ENCODE results near the gene IL1RAP.

IL1RAP gene

DNA sequence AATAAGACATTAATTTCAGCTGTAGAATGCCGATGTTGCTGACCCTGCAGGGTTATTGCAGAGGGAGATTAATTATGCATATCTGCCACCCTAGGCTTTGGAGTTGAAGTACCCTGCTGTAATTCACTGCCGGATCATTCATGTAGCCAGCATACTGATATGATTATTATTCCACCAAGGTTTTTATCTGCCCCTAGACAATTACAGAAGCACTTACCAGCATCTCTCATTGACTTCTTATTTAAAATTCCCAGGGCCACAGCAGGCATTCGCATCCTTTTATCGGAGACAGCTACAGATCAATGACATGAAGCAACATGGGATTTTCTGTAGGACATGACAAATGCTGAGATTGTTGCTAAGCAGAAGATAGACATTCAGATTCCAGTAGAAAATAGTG lies 31.3 kb downstream of the IL1RAP start:
- DNase-seq = no peak

GRCh38 chr3:190546881-190547510 lies 33.1 kb downstream of the IL1RAP start:
- no peak for DNase-seq

- no peak for DNase-seq
These were observed 34.3 kb downstream of the IL1RAP start for GRCh38 chr3:190548031-190548656.

GRCh38 chr3:190552021-190552420 lies 38.1 kb downstream of the IL1RAP start:
- DNase-seq = no peak

DNA sequence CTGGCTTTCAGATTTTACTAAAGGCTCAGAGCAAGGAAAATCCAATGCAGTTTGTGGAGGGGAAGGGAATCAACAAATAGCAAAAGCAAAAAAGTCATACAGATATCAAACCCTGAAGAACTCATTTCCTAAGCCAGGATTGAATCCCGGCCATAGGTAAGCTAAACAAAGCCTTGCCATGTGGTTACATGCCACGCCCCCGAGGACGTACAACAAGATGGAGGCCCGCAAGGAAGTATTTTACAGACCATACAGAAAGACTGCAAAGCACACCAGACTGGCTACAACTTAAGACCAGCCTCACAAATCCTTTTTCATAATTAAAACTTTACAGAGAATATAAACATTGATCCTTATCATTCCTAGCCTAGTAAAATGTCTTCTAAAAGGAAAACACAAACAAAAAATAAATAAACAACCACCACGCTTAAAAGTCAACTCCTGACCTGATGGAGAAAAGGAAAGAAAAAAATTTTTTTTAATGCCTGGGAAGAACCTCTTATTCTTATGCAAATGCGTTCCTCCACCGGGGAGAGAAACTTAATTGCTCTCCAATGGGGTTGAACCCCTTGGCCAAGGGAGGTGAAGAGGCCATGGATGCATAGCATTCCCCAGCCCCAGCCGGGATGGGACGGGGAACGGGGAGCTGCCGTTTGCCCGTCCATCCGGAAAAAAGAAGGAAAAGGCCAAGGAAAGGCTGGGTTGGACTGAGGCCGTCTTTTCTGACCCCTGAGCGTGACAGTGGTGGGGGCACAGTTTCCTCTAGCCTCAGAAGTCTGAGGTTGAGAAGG lies 39.3 kb downstream of the IL1RAP start:
- no peak for DNase-seq

DNA sequence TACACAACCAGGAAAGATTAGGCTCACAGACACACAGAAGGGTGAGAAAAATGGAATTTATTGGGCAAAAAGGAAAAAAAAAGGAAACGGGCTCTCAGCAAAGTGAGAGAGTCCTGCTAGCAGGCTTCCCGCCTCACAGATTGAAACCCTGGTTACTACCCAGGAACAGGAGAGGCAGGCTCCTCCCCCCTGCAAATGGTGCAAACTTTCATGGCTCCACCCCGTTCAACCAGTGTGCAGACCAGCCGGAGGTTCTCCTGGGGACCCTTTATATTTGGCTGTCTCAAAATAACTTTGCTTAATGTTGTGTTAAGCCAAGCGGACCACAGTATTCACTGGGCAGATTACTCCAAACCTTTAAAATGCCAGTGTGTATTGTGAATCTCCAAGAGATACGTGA lies 40.3 kb downstream of the IL1RAP start:
- DNase-seq = no peak

DNA sequence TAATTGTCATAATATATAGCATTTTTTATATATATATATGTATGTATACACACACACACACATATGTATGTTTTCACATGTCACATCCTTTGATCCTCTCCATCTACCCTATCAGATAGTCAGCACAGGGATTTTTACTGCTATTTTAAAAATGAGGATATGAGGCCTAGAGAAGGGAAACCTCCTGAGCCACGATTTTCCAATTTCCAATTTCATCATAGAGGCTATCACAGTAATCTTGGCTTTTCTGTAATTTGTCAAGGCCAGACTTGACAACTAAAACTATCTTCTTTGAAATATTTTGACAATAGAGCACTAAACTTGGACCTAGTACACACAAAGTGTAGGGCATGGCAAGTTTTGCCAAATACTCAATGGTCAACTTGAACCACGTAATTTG lies 42.5 kb downstream of the IL1RAP start:
- DNase-seq = no peak

DNA sequence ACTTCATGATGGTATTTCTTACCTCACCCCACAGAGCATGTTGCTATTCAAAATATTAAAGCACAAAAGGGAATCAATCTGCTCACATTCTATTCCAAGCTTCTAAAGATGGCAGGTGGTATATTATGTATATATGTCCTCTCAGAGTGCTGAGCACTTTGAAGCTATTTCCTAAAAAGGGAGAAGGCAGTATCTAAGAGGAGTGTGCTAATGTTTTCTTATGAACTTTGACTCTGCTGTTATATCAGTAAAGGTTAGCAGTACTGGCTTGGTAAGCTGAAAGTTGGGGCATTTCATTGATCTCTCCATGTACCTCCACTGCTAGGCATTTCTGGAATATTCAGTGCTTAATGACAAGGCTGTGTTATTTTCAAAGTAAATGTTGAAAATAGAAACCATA lies 43.4 kb downstream of the IL1RAP start:
- DNase-seq = no peak

GRCh38 chr3:190558316-190558715 lies 44.4 kb downstream of the IL1RAP start:
- DNase-seq = no peak

- no peak for DNase-seq
These were observed 44.9 kb downstream of the IL1RAP start for GRCh38 chr3:190558796-190559195.

DNA sequence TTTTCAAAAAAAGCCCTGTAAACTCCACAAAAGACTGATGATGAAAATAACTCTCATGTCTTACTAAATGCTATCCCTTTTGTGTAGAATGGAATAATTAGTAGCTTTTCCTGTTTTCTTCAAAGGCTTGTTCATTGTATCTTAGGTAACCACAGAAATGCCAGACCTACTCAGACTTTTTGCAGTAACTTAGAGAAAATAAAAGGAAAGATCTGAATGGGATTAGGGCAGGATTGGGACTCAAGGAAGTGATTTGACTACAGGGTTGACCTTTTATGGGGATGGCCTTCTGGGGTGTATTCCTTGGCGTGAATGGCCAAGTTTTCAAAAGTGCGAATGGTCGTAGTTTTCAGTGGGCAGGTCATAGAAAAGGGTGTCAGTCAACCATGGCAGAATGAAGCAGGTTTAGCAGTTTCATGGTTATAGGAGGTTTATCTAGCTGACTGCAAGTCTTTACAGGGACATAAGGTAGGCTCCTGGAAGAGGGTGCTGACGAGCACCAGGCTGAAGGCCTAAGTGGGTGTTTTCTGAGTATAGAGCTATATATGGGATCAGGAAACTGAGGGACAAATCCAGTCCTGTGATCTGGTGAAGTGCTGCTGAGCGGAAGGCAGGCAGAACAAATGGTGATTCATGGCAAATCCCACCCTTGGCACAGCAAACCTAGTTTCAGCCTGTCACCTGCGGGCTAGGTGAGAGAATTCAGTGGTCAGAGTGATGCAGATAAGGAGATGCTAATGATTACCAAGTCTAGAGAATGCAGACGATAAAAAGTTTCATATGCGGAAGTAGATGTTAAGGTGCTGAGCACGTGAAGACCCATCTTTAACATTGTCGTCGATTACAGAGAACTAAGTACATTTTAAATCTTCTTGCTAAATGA lies 46.4 kb downstream of the IL1RAP start:
- no peak for DNase-seq

- DNase-seq = no peak
These were observed 49.1 kb downstream of the IL1RAP start for GRCh38 chr3:190562866-190563510.

DNA sequence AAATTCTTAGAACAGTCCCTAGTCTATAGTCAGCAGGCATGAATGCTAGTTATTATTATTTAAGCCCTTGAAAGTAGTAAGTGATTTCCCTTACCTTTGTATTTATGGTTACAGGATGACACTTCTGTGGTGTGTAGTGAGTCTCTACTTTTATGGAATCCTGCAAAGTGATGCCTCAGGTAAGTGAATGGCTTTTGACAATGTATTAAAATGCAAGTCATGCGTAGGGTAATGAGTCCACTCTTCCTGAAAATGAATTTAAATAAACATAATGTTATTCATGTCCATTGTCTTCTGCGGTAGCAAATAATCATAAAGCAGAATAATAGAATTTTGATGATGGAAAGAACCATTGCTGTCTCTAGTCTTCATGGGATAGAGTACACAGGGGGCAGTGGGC lies 50.3 kb downstream of the IL1RAP start:
- no peak for DNase-seq

- DNase-seq = peak; percentile 78 to 85
These were observed 52.4 kb downstream of the IL1RAP start for GRCh38 chr3:190566043-190566933.

GRCh38 chr3:190568036-190568435 lies 54.2 kb downstream of the IL1RAP start:
- no peak for DNase-seq

DNA sequence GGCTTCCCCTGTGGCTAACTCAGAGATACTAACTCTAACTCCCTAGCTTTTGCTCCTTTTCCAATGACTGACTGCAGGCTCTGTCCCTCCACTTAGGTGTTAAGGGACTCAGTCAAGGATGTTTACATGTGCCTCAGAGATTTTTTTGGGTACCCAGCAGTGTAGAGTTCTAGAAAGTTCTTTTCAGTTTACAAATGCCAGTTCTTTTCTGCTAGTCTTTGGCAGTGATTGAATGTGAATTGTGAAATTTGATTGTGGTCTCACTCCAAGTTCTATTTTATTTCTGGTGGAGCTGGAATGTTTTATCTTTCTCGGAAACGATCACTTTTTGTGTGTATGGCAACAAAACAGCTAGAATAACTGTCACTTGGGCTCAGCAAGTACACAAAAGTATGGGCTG lies 60.6 kb downstream of the IL1RAP start:
- DNase-seq = no peak

- no peak for DNase-seq
These were observed 61.7 kb downstream of the IL1RAP start for GRCh38 chr3:190575437-190576185.

DNA sequence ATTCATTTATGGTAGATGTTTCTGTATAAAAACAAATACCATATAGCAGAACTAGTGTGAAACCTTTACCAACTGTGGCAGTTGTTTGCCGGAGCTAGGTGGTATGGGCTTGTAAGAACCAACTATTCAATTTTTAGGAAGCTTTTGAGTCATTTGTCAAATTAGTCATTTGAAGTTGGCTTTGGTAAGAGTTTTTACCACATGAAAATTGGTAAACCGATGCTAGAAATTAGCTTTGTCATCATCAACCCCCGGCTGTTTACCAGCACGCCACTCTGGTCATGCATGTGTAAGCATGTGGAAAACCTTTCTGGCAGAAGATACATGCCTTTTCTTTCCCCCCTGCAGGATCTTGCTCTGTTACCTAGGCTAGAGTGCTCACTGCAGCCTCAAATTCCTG lies 63.3 kb downstream of the IL1RAP start:
- DNase-seq = peak in 1 of 2 experiments; percentile 5

GRCh38 chr3:190579514-190580137 lies 65.7 kb downstream of the IL1RAP start:
- DNase-seq = no peak

GRCh38 chr3:190580417-190580816 lies 66.5 kb downstream of the IL1RAP start:
- DNase-seq = no peak
